Fibroblast of peridontal ligament (primary cell): ENCODE data around the gene CDC42EP3.
A peak's percentile ranks its signal among the peaks of the same experiment; 100 is the strongest.

Experiments used
- DNase-seq: peaks from one replicate; pipeline ENCODE4 v3.0.0-alpha.2; 2010; ENCODE audit errors: extremely low read depth

CDC42EP3 gene

DNA sequence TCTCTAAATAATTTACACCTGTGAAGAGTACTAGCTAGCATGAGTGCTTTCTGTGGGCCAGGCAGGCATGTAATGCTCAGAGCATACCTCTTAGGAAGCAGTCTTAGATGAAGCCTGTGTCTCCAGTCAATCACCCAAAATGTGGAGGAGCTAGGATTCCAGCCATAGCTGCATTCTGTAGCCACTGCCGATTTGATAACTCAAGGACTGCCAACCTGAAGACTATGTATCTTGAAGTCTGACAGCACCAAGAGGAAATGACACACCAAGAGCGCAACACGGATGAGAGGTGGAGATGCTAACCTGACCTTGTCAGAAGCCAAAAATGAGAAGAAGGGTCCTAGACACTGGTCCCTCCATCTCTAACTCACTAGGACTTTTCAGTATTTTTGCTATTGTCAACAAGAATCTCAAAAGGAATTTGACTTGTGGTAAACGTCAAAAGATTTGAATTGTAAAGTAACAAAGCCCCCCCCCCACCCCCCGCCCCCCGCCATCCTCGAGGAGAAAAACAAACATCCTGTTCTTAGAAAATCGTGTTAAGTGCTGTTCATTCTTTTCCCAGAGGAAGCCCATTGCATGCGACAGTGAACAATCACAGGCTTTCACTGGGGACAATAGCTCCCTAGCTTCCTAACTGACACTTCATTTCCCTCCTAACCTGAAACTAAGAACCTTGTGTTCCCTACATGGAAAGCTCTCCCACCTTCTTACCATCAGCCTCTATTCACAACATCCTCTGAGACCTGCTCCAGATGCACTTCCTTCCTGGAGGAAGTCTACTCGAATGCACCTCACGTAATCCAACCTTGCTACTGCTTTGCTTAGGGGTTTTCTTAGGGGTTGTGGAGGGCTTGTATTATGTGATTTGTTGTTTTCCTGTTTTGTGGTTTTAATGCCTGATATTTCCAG, 14.7 kb downstream of the CDC42EP3 start:
- no peak for DNase-seq

GRCh38 chr2:37654932-37655841, 16.3 kb downstream of the CDC42EP3 start:
- no peak for DNase-seq

DNA sequence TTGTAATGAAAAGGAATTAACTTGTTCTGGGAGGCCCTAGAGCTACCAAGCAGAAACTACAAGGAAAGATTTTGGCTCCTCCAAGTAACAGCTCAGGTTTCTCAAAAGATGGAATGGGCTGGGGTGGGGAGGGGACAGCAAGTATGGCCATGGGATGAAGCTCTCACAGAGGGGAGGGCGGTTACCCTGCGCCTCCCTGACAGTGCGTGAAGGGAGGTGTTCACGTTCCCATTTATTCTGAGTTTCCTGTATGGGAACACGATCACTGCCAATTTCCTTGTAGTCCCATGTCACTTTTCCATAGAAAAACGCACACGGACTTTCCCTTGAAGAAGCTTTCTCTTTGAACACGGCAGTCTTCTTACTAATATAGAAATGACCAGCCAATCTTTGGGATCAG, 17.0 kb downstream of the CDC42EP3 start:
- no peak for DNase-seq

DNA sequence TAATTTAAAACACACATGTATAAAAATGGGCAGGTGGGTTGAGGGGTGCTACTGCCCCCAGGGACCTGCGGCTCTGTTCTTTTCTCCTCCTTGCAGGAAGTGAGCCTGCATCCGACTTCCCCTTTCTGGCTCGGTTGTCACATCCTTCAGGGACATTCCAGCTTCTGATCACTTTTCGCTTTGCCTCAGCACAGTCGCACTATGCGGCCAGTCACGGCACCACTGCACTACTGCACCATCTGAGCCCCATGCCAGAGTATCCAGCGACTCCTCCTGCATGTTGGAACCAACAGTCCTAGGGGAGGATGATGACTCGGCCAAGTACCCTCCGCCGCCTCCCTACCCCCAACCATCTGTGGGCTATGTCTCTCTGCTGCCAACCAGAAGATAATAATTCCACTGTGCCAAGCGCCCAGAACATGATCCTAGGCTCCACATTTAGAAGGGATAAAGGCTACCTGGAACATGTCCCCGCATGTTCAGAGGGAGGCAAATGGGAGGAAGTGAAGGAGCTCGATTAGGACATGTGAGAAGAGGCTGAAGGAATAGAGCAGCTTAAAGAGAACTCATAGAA, 17.6 kb downstream of the CDC42EP3 start:
- DNase-seq: no peak

DNA sequence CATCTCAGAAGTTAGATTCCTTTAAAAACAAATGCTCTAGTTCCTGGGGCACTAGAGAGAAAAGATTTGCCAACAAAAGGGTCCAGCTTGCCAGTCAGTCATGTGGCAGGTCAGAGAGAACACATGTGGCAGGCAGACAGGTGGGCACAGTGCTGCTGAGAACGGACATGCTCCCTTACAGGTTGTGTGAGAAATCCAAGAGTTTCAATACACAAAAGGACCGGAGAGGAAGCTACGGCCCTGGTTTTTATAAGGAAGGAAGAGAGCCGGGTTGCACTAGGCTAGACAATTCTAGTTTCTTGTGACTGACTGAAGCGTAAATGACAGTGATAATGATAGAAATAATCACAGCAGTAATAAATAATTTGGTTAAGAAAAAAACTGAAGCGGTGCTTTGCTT, 18.3 kb downstream of the CDC42EP3 start:
- DNase-seq: no peak

DNA sequence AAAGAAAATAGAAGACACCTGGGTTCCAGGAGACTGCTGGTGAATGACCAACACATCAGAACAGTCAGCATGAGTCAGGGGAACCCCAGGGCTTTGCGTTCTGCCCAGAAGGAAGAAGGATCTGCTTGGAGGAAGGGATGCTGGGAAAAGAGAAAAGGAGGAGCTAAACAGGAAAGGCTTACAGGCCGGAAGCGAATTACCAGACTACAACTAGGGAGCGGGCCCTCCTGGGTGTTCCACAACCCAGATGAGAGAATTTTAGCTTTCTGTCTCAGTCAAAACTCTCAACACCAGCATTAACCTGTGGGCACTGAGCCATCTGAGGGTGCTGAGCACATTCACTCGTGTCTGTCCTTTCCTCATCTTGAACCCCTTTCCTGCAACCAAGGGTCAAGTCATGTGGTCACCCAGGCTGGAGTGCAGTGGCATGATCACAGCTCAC, 19.2 kb downstream of the CDC42EP3 start:
- DNase-seq: peak; percentile 73

- no peak for DNase-seq
These were observed 20.8 kb downstream of the CDC42EP3 start for GRCh38 chr2:37650548-37651093.

DNA sequence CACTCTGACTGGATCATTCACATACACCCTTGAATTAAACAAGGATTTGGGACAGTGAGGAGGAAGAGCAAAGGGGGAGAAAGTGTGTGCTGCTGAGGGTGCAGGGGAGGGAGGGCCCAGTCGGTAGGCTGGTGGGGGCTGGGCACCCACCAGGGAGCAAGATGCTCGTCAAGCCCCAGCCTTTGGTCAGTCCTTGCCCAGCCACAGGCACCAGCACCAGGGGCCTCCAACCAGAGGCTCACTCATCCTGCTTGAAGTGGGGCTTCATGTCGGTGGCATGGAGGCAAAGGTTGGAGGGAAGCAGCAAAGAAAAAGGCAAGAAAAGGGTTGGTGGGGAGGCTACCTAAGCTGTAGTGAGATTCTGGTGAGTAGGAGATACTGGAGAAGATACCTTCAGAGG, 21.9 kb downstream of the CDC42EP3 start:
- DNase-seq: no peak

GRCh38 chr2:37648331-37649011, 23.0 kb downstream of the CDC42EP3 start:
- no peak for DNase-seq

- DNase-seq: no peak
These were observed 23.5 kb downstream of the CDC42EP3 start for GRCh38 chr2:37647971-37648330.

GRCh38 chr2:37645836-37646235, 25.6 kb downstream of the CDC42EP3 start:
- DNase-seq: no peak

- peak; percentile 55 for DNase-seq
These were observed 26.1 kb downstream of the CDC42EP3 start for GRCh38 chr2:37645362-37645761.

DNA sequence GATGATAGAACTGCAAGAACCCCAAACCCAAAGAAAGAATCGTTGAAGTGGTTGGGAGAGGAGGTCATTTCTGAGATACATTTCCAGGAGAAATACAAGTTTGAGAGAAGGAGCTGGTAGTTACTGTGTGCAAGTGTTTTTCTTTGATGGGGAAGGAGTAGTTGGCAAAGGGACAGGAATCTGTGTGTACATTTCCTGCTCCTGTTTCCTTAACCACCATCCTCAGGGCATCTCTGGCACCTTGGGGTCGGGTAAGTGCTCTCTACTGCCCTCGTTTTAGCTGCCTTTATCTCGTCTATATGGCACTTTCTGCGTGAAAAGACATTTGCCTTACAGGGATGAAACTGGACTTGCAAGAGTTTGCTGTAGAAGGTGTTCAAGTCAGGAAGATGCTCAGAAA, 27.3 kb downstream of the CDC42EP3 start:
- DNase-seq: no peak

DNA sequence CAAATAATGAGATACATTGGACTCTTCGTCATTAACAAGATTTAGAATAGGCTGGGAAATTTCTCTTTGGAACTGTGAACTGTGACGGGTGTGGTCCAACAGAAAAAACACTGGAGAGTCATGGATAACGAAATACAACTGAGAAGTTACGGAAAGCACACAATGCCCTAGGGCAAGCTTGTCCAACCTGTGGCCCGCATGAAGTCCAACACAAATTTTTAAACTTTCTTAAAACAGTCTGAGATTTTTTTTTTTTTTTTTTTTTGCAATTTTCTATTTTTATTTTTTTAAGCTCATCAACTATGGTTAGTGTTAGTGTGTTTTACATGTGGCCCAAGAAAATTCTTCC, 27.7 kb downstream of the CDC42EP3 start:
- DNase-seq: no peak

GRCh38 chr2:37642907-37643729, 28.3 kb downstream of the CDC42EP3 start:
- no peak for DNase-seq

- DNase-seq: peak; percentile 84
These were observed 29.8 kb downstream of the CDC42EP3 start for GRCh38 chr2:37641582-37642171.

DNA sequence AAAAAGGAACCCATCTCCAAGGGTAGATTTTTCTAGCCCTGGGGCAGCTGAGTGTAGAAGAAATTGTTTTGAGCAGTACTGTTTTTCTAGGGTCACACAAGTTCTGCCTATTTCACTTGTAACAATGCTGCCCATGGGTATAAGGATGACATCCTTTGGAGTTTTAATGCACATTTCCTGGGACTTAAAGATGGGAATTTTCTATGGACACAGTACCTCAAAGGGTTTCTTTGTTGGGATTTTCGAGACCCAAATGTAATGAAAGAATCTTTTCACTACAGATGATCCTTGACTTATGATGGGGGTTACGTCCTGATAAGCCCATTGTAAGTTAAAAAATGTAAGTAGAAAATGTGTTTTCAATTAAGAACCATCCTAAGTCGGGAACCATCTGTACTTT, 31.8 kb downstream of the CDC42EP3 start:
- DNase-seq: no peak

DNA sequence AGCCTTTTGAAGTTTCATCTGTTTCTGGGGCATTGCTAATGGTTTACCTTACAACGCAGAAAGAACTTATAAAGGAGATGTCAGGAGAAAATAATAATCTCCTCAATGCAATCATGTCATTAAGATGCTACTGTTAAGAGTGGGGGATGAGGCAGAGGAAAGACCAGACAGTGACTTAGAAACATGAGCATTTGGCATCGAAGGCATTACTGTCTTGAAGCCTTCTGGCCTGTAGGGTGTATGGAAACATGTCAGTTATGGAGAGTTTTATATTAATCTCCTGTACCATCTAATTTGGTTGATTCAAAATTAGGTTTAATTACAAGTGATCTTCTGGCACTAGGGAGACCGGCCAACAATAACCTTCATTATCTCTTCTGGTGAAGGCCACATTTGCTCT, 32.5 kb downstream of the CDC42EP3 start:
- DNase-seq: no peak

DNA sequence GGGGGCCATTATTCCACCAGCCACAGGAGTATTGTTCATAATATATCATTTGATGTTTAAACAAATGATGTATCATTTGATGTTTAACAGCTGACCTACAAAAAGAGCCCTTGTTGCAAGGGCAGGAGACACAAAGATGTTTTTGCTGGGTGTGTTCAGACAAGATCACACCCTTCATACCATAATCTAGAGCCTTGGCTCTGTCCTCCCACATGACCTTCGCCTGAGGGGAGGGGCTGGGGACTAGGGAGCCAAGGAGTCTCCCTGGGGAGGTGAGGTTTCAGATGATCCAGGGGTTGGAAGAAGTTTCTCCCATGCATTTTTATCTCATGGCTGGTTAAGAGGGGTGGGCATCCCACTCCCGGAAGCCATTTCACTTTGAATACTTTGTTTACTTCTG, 33.5 kb downstream of the CDC42EP3 start:
- DNase-seq: no peak

GRCh38 chr2:37637190-37637860, 34.1 kb downstream of the CDC42EP3 start:
- no peak for DNase-seq
